ENCODE data around the gene ANKRD13D.

The ANKRD13D gene

DNA sequence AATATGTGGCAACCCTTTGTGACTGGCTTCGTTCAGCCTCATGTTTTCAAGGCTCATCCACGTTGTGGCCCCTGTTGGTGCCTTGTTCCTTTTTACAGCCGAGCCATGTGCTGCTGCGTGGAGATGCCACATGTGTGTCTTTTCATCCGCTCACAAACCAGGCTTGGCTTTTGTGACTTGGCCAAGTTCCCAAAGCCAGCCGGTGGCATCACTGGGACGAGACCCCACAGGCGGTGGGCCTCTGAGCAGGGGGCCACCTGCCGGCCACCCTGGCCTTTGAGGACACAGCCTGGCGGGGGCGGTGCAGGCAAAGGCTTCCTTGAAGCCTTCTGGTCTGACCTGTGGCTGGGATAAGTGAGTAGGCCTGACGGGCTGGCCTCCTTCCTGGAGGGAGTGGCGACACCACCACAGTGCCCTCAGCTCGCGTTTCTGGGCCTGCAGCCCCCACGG lies 12.3 kb upstream of the ANKRD13D start:
- Histone ChIP-seq H3K36me3 (ENCODE audit: control insufficient read depth, insufficient read depth, low read length) (peaks cover 34% of the 10 kb centered on the region), H3K27ac (ENCODE audit: low read depth, low read length) (peak overlapping the region; percentile 79), H3K27me3 (ENCODE audit: control insufficient read depth, insufficient read depth, low read length) (no peaks in the 10 kb centered on the region), H3K4me3 (ENCODE audit: low read depth, low read length) (no peak overlapping the region), H3K4me1 (ENCODE audit: control insufficient read depth, insufficient read depth, low read length) (peaks cover 12% of the 10 kb centered on the region), H3K9me3 (ENCODE audit: control insufficient read depth, insufficient read depth, low read length) (no peaks in the 10 kb centered on the region), H3K9ac (ENCODE audit: low read depth, low read length) (peak overlapping the region; percentile 22; the same call in 1 of the 2 replicates)

DNA sequence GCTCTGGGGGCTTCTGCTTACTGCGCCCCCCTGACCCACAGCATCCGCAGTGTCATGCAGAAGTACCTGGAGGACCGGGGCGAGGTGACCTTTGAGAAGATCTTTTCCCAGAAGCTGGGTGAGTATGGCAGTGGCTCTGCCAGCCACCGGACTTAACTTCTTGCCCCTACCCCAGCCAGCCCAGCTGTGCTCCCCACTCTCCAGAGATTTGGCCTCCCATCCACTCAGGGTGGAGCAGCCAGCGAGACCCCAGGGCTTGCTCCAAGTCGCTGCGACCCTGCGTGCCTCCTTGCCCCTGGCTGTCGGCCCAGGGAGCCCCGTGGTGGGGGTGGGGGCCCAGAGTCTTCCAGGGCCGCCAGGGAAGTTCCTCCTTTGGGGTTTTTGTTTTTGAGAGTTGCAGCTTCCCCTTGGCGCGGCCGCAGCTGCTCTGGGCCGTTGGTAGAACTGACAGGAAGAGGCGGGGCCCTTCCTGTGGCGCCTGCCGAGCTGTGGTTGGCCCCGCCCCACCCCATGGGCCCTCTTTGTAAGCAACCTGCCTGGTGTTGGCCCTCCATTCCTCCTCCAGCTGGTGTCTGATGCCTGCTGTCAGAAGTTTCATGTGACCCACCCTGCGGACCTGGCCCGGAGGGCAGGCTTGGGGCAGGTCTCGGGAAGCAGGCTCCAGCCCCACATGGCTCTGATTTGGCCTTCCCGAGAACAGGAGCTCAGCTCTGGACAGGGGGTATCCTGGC lies 11.7 kb upstream of the ANKRD13D start:
- peaks cover 39% of the 10 kb centered on the region for H3K36me3 ChIP-seq (ENCODE audit: control insufficient read depth, insufficient read depth, low read length)
- no peaks in the 10 kb centered on the region for H3K27me3 ChIP-seq (ENCODE audit: control insufficient read depth, insufficient read depth, low read length)
- no peaks in the 10 kb centered on the region for H3K9me3 ChIP-seq (ENCODE audit: control insufficient read depth, insufficient read depth, low read length)
- H3K9ac ChIP-seq (ENCODE audit: low read depth, low read length): peak overlapping the region; percentile 22; the same call in 1 of the 2 replicates
- no peak overlapping the region for H3K4me3 ChIP-seq (ENCODE audit: low read depth, low read length)
- peak overlapping the region; percentile 79 for H3K27ac ChIP-seq (ENCODE audit: low read depth, low read length)
- peaks cover 12% of the 10 kb centered on the region for H3K4me1 ChIP-seq (ENCODE audit: control insufficient read depth, insufficient read depth, low read length)

GRCh38 chr11:67278135-67278938 lies 10.8 kb upstream of the ANKRD13D start:
- H3K4me3 ChIP-seq (ENCODE audit: low read depth, low read length): no peak overlapping the region
- H3K9me3 ChIP-seq (ENCODE audit: control insufficient read depth, insufficient read depth, low read length): no peaks in the 10 kb centered on the region
- no peak overlapping the region for H3K9ac ChIP-seq (ENCODE audit: low read depth, low read length)
- peaks cover 12% of the 10 kb centered on the region for H3K4me1 ChIP-seq (ENCODE audit: control insufficient read depth, insufficient read depth, low read length)
- peaks cover 45% of the 10 kb centered on the region for H3K36me3 ChIP-seq (ENCODE audit: control insufficient read depth, insufficient read depth, low read length)
- no peak overlapping the region for H3K27ac ChIP-seq (ENCODE audit: low read depth, low read length)
- no peaks in the 10 kb centered on the region for H3K27me3 ChIP-seq (ENCODE audit: control insufficient read depth, insufficient read depth, low read length)

GRCh38 chr11:67278939-67279588 lies 10.0 kb upstream of the ANKRD13D start:
- no peaks in the 10 kb centered on the region for H3K27me3 ChIP-seq (ENCODE audit: control insufficient read depth, insufficient read depth, low read length)
- peaks cover 53% of the 10 kb centered on the region for H3K36me3 ChIP-seq (ENCODE audit: control insufficient read depth, insufficient read depth, low read length)
- peaks cover 12% of the 10 kb centered on the region for H3K4me1 ChIP-seq (ENCODE audit: control insufficient read depth, insufficient read depth, low read length)
- H3K9ac ChIP-seq (ENCODE audit: low read depth, low read length): no peak overlapping the region
- no peak overlapping the region for H3K4me3 ChIP-seq (ENCODE audit: low read depth, low read length)
- no peak overlapping the region for H3K27ac ChIP-seq (ENCODE audit: low read depth, low read length)
- H3K9me3 ChIP-seq (ENCODE audit: control insufficient read depth, insufficient read depth, low read length): no peaks in the 10 kb centered on the region

DNA sequence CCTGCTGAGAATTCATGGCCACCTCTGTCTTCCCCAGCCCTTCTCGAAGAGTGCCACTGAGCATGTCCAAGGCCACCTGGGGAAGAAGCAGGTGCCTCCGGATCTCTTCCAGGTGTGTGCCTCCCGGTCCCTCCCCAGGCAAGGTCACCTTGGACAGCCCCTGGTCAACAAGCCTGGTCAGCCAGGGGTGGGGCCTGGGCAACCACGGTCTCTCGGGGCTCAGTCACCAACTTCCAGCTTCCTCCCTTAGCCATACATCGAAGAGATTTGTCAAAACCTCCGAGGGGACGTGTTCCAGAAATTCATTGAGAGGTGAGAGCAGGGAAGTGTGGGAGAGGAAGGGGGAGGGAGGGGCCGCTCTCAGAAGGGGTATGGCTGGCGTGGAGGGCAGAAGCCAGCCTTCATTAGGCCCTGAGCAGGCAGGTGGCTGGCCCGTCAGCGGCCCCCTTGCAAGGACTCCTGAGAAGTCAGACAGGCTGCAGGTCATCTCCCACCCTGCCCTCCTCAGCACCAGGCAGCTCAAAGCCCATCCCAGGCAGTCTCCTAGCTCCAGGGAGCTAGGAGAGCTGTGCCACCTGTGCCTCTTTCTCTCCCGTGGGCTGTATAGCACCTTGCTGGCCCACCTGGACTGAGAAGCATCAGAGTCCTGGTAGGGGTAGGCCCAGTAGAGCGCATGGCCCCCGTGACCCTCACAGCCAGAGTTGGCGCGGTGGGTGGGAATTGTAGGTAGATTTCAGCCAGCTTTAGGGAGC lies 9.3 kb upstream of the ANKRD13D start:
- peaks cover 56% of the 10 kb centered on the region for H3K36me3 ChIP-seq (ENCODE audit: control insufficient read depth, insufficient read depth, low read length)
- H3K9me3 ChIP-seq (ENCODE audit: control insufficient read depth, insufficient read depth, low read length): no peaks in the 10 kb centered on the region
- H3K4me3 ChIP-seq (ENCODE audit: low read depth, low read length): no peak overlapping the region
- H3K27ac ChIP-seq (ENCODE audit: low read depth, low read length): no peak overlapping the region
- peaks cover 12% of the 10 kb centered on the region for H3K4me1 ChIP-seq (ENCODE audit: control insufficient read depth, insufficient read depth, low read length)
- H3K27me3 ChIP-seq (ENCODE audit: control insufficient read depth, insufficient read depth, low read length): no peaks in the 10 kb centered on the region
- no peak overlapping the region for H3K9ac ChIP-seq (ENCODE audit: low read depth, low read length)

DNA sequence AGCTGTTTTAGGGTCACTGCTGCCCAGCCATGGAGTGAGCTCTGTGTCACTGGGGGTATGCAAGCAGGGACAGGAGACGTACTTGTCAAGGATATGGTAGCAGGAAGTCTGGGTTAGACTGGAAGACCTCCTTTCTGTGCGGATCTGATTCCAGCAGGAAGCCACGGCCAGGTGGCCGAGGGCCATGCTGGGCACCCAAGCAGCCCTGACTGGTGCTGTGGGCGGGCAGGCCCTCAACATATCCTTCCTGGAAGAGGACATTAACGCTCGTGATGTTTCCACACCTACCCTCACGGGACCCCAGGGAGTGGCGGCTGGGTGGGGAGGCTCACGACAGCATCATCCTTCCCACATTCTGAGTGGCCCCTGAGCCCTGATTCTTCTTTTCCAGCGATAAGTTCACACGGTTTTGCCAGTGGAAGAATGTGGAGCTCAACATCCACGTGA lies 8.7 kb upstream of the ANKRD13D start:
- H3K36me3 ChIP-seq (ENCODE audit: control insufficient read depth, insufficient read depth, low read length): peaks cover 61% of the 10 kb centered on the region
- no peak overlapping the region for H3K9ac ChIP-seq (ENCODE audit: low read depth, low read length)
- no peaks in the 10 kb centered on the region for H3K27me3 ChIP-seq (ENCODE audit: control insufficient read depth, insufficient read depth, low read length)

DNA sequence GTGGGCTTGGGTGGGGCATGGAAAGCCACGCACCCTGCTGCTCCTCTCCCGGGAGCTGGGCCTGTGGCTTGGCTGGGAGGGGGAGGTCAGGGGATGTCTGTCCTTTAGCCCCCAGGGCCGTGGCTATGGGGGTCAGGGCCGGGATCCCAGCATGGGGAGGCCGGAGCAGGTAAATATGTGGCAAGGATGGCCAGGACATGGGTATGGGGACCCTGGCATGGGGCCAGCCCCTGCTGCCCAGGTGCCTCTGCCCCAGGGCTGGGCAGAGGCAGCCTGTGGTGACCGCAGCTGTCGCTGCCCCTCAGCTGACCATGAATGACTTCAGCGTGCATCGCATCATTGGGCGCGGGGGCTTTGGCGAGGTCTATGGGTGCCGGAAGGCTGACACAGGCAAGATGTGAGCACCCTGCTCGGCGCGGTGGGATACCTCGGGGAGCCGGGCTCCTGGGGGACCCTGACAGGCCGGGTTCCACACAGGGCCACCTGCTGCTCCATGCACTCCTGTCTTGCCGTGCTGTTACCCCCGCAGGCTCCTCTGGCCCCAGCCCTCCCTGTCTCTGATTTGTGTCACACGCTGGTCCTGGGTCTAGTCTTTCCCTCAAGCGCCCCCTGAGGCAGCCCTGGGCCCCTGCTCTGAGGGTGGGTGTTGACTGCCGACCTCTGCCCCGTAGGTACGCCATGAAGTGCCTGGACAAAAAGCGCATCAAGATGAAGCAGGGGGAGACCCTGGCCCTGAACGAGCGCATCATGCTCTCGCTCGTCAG lies 8.1 kb upstream of the ANKRD13D start:
- no peak overlapping the region for H3K27ac ChIP-seq (ENCODE audit: low read depth, low read length)
- no peak overlapping the region for H3K4me3 ChIP-seq (ENCODE audit: low read depth, low read length)
- peaks cover 12% of the 10 kb centered on the region for H3K4me1 ChIP-seq (ENCODE audit: control insufficient read depth, insufficient read depth, low read length)
- H3K27me3 ChIP-seq (ENCODE audit: control insufficient read depth, insufficient read depth, low read length): no peaks in the 10 kb centered on the region
- H3K36me3 ChIP-seq (ENCODE audit: control insufficient read depth, insufficient read depth, low read length): peaks cover 67% of the 10 kb centered on the region
- no peaks in the 10 kb centered on the region for H3K9me3 ChIP-seq (ENCODE audit: control insufficient read depth, insufficient read depth, low read length)
- no peak overlapping the region for H3K9ac ChIP-seq (ENCODE audit: low read depth, low read length)

More for the DNA sequence above, 8.7 kb upstream of the ANKRD13D start:
- Histone ChIP-seq H3K9me3 (ENCODE audit: control insufficient read depth, insufficient read depth, low read length) (no peaks in the 10 kb centered on the region), H3K27ac (ENCODE audit: low read depth, low read length) (no peak overlapping the region), H3K4me1 (ENCODE audit: control insufficient read depth, insufficient read depth, low read length) (peaks cover 12% of the 10 kb centered on the region), H3K4me3 (ENCODE audit: low read depth, low read length) (no peak overlapping the region)

- Histone ChIP-seq H3K4me3 (ENCODE audit: low read depth, low read length) (no peak overlapping the region), H3K27ac (ENCODE audit: low read depth, low read length) (no peak overlapping the region), H3K9me3 (ENCODE audit: control insufficient read depth, insufficient read depth, low read length) (no peaks in the 10 kb centered on the region), H3K4me1 (ENCODE audit: control insufficient read depth, insufficient read depth, low read length) (peaks cover 10% of the 10 kb centered on the region), H3K36me3 (ENCODE audit: control insufficient read depth, insufficient read depth, low read length) (peaks cover 71% of the 10 kb centered on the region), H3K27me3 (ENCODE audit: control insufficient read depth, insufficient read depth, low read length) (no peaks in the 10 kb centered on the region), H3K9ac (ENCODE audit: low read depth, low read length) (no peak overlapping the region)
Measured at GRCh38 chr11:67281552-67282150, 7.5 kb upstream of the ANKRD13D start.

- H3K27me3 ChIP-seq (ENCODE audit: control insufficient read depth, insufficient read depth, low read length): no peaks in the 10 kb centered on the region
Measured at GRCh38 chr11:67282155-67282875, 6.8 kb upstream of the ANKRD13D start.

More at GRCh38 chr11:67282155-67282875, 6.8 kb upstream of the ANKRD13D start:
- Histone ChIP-seq H3K4me3 (ENCODE audit: low read depth, low read length) (no peak overlapping the region), H3K4me1 (ENCODE audit: control insufficient read depth, insufficient read depth, low read length) (peaks cover 4% of the 10 kb centered on the region), H3K36me3 (ENCODE audit: control insufficient read depth, insufficient read depth, low read length) (peaks cover 75% of the 10 kb centered on the region), H3K27ac (ENCODE audit: low read depth, low read length) (no peak overlapping the region), H3K9ac (ENCODE audit: low read depth, low read length) (no peak overlapping the region), H3K9me3 (ENCODE audit: control insufficient read depth, insufficient read depth, low read length) (no peaks in the 10 kb centered on the region)

All from HUES48 (cell line).